Measurements from ENCODE around the gene GNS. TPM values are rescaled to one million over a fixed set of nuclear protein-coding genes. Genes with fewer than 3 reads are reported as not detected.

The GNS gene
- total RNA-seq, 1 experiment from 2014 or later: 55.1 TPM

DNA sequence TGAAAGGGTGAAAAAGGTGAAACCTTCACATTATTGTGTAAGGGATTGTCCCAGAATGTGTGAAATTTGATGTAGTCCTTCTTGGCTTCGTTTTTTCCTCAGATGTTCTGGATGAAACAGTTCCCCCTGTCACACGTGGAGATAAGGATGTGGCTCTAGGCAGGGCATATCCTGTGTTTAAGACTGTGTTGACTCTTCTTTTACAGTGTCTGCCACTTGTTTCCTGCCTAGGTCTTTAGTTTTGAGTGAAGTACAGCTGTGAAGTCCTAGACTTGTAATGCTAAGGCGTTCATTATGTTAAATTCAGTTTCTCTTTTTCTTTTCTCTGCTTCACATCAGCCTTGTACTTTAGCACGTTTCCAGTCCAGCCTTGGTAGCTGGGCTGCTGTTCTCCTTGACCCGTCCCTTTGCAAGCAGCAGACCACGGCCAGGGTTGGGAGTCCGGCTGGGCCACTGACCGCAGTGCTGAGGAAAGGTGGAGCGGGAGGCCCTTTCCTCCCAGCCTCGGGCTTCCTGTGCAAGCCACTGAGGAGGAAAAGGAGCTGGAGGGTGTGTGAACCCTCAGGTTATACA lies 89.8 kb downstream of the GNS start:
- POLR2A ChIA-PET (ENCODE audit: unreplicated experiment): no interaction called here
- intact Hi-C loops (cut with micrococcal nuclease): loop anchor here (5.0 kb wide), 1 partner anchor 62 kb away; no protein-coding TSS in a partner anchor
- Histone ChIP-seq H3K9me2 (replicated peaks; ENCODE audit: low read length) (no peaks in the 10 kb centered on the region), H2AFZ (ENCODE audit: low read length) (0 out of 2 replicates have a peak overlapping the region, but pooled peaks have one; percentile 16), H3K4me2 (ENCODE audit: low read length) (peak overlapping the region; percentile 65), H4K20me1 (ENCODE audit: low read length) (no peaks in the 10 kb centered on the region), H3K36me3 (ENCODE audit: low read depth, low read length) (no peaks in the 10 kb centered on the region), H3K27ac (ENCODE audit: low read length) (peak overlapping the region; percentile 18), H3F3A (ENCODE audit: low read length, unreplicated experiment) (no peaks in the 10 kb centered on the region), H3K79me2 (ENCODE audit: low read length) (peaks cover 21% of the 10 kb centered on the region), H3K4me1 (ENCODE audit: insufficient read depth, low read length) (peaks cover 55% of the 10 kb centered on the region), H3K9me3 (ENCODE audit: low read length) (no peaks in the 10 kb centered on the region), H3K27me3 (ENCODE audit: low read length) (no peaks in the 10 kb centered on the region), H3K9ac (ENCODE audit: low read length) (no peak overlapping the region), H3K4me3 (ENCODE audit: low read length) (peak overlapping the region; percentile 21)
- BruUV-seq (replicated peaks): no TSS peak
- CTCF ChIA-PET: interaction anchor here (0.6 to 0.7 kb wide), 2 partner anchors 12 to 18 kb away, joined by 3 to 16 read pairs; no protein-coding TSS in a partner anchor
- DNase-seq: peak; percentile 41
- no peak for TF ChIP-seq EZH2phosphoT487 (IDR thresholded peaks at IDR 0.05; ENCODE audit: borderline replicate concordance, low read length)
- TF ChIP-seq EZH2 (IDR thresholded peaks at IDR 0.05; ENCODE audit: low read length, unreplicated experiment): no peak
- TF ChIP-seq, protein P1, sequence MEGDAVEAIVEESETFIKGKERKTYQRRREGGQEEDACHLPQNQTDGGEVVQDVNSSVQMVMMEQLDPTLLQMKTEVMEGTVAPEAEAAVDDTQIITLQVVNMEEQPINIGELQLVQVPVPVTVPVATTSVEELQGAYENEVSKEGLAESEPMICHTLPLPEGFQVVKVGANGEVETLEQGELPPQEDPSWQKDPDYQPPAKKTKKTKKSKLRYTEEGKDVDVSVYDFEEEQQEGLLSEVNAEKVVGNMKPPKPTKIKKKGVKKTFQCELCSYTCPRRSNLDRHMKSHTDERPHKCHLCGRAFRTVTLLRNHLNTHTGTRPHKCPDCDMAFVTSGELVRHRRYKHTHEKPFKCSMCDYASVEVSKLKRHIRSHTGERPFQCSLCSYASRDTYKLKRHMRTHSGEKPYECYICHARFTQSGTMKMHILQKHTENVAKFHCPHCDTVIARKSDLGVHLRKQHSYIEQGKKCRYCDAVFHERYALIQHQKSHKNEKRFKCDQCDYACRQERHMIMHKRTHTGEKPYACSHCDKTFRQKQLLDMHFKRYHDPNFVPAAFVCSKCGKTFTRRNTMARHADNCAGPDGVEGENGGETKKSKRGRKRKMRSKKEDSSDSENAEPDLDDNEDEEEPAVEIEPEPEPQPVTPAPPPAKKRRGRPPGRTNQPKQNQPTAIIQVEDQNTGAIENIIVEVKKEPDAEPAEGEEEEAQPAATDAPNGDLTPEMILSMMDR (conservative IDR thresholded peaks at IDR 0.05; ENCODE audit: low read depth, low read length): no peak
- peak; percentile 78 for ATAC-seq

DNA sequence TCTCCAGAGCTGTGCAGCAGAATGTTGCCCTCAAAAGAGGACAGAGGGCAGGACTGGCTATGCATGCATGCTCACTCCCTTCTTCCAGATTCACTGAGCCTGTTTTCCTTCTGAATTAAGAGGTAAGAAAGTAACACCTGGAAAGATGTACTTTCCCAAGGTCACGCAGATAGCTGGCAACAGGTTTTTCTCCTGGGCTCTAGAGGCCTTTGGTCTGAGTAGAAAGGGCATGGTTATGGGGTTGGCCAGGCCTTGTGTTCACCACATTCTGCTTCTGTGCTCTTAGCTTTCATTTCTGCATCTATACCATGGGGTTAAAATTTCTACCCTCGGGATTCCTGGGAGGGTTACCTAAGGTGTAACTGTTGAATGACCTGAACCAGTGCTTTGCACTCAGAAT lies 91.4 kb downstream of the GNS start:
- H3K9ac ChIP-seq (ENCODE audit: low read length): no peak overlapping the region
- no peaks in the 10 kb centered on the region for H3K36me3 ChIP-seq (ENCODE audit: low read depth, low read length)
- H3K4me1 ChIP-seq (ENCODE audit: insufficient read depth, low read length): peaks cover 50% of the 10 kb centered on the region
- no peaks in the 10 kb centered on the region for H3K27me3 ChIP-seq (ENCODE audit: low read length)
- ATAC-seq: no peak
- no peak overlapping the region for H3K27ac ChIP-seq (ENCODE audit: low read length)
- no TSS peak for BruUV-seq (replicated peaks)
- POLR2A ChIA-PET (ENCODE audit: unreplicated experiment): interaction anchor here (0.6 to 0.8 kb wide), 2 partner anchors 66 to 106 kb away, joined by 6 to 12 read pairs; no protein-coding TSS in a partner anchor
- H4K20me1 ChIP-seq (ENCODE audit: low read length): no peaks in the 10 kb centered on the region
- TF ChIP-seq EZH2 (IDR thresholded peaks at IDR 0.05; ENCODE audit: low read length, unreplicated experiment): no peak
- TF ChIP-seq, protein P1 (conservative IDR thresholded peaks at IDR 0.05; ENCODE audit: low read depth, low read length): no peak
- TF ChIP-seq EZH2phosphoT487 (IDR thresholded peaks at IDR 0.05; ENCODE audit: borderline replicate concordance, low read length): no peak
- intact Hi-C loops (cut with micrococcal nuclease): loop anchor here (5.0 kb wide), 1 partner anchor 60 kb away; no protein-coding TSS in a partner anchor
- CTCF ChIA-PET: no interaction called here
- H3K4me3 ChIP-seq (ENCODE audit: low read length): no peak overlapping the region
- H3K9me3 ChIP-seq (ENCODE audit: low read length): no peaks in the 10 kb centered on the region
- H3K4me2 ChIP-seq (ENCODE audit: low read length): no peak overlapping the region
- H3F3A ChIP-seq (ENCODE audit: low read length, unreplicated experiment): no peaks in the 10 kb centered on the region
- H2AFZ ChIP-seq (ENCODE audit: low read length): no peak overlapping the region
- no peak for DNase-seq
- H3K79me2 ChIP-seq (ENCODE audit: low read length): peaks cover 21% of the 10 kb centered on the region
- no peaks in the 10 kb centered on the region for H3K9me2 ChIP-seq (replicated peaks; ENCODE audit: low read length)

All from PC-3 (cell line).